HEK293 (cell line): ENCODE data around the gene FLNC.

Experiments used
- MYNN ChIP-seq: fragments of 450-650 bp; formaldehyde crosslinking; IDR thresholded peaks from 2 replicates; pipeline ENCODE4 v1.5.1; 2016; ENCODE audit warnings: missing biosample characterization, missing genetic modification characterization, borderline replicate concordance
- OSR2 ChIP-seq: fragments of 450-650 bp; formaldehyde crosslinking; IDR thresholded peaks from 2 replicates; pipeline ENCODE4 v1.5.1; 2016; ENCODE audit warnings: missing biosample characterization, missing genetic modification characterization
- TCF7L2 ChIP-seq: IDR thresholded peaks from 2 replicates; pipeline ENCODE4 v1.6.1; 2011; ENCODE audit warnings: low read depth, mild to moderate bottlenecking, inconsistent platforms, low read length, moderate library complexity, borderline replicate concordance
- ZFP41 ChIP-seq: fragments of 450-650 bp; formaldehyde crosslinking; IDR thresholded peaks from 2 replicates; pipeline ENCODE4 v1.5.1; 2016; ENCODE audit warnings: missing biosample characterization, missing genetic modification characterization, borderline replicate concordance
- ZNF302 ChIP-seq: fragments of 450-650 bp; formaldehyde crosslinking; IDR thresholded peaks from 2 replicates; pipeline ENCODE4 v1.5.1; 2016; ENCODE audit warnings: missing biosample characterization, missing genetic modification characterization, low read depth
- ZSCAN30 ChIP-seq: fragments of 450-650 bp; IDR thresholded peaks from 2 replicates; pipeline ENCODE4 v1.5.1; 2018; ENCODE audit warnings: missing biosample characterization, mild to moderate bottlenecking, missing genetic modification characterization, moderate library complexity
- TF ChIP-seq, protein P1 (sequence below): fragments of 450-650 bp; formaldehyde crosslinking; IDR thresholded peaks from 2 replicates; pipeline ENCODE4 v1.5.1; 2016; ENCODE audit warnings: missing biosample characterization, missing genetic modification characterization

DNA sequence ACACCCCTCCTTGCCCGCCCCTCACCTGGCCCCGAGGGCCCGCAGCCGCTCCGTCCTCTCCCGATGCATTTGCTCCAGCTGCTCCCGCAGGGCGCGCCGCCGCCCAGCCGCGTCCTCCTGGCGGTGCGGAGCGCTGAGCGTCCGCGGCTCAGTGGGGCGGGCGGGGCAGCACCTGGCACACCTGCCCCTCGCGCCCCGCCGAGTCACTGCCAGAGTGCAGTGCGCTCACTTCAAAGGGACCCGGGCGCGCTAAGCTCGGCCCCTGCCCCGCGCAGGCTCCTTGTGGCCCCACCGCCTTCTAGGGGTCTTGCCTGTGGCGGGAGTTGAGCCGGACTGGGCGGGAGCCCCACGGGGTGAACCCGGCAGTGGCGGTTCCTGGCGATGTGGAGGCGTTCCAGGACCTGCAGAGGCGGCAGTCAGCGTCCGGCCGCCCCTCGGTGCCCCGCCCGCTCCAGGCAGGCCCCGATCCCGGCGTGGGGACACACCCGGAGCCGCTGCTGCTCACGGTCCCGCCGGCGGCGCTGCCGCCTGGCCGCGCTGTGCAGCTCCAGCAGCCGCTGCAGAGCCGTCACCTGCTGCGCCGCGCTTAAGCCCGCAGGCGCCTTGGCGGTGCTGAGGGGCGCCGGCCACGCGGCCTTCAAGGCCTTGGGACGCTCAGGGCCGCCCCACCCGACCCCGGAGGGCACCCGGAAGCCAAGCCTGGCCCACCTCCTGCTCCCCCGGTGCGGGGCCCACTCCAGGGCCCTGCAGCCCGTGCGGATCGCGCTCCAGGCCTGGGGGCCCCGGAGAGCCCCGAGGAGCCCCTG is 39.1 kb downstream of the FLNC start:
- TF ChIP-seq ZSCAN30 (tag by site-specific recombination) (peak; percentile 36; the same call in 1 of the 2 replicates), ZNF302 (tag by site-specific recombination) (no peak), ZFP41 (tag by site-specific recombination) (no peak), TCF7L2 (no peak), OSR2 (tag by site-specific recombination) (no peak), MYNN (tag by site-specific recombination) (no peak)
- TF ChIP-seq, protein P1, sequence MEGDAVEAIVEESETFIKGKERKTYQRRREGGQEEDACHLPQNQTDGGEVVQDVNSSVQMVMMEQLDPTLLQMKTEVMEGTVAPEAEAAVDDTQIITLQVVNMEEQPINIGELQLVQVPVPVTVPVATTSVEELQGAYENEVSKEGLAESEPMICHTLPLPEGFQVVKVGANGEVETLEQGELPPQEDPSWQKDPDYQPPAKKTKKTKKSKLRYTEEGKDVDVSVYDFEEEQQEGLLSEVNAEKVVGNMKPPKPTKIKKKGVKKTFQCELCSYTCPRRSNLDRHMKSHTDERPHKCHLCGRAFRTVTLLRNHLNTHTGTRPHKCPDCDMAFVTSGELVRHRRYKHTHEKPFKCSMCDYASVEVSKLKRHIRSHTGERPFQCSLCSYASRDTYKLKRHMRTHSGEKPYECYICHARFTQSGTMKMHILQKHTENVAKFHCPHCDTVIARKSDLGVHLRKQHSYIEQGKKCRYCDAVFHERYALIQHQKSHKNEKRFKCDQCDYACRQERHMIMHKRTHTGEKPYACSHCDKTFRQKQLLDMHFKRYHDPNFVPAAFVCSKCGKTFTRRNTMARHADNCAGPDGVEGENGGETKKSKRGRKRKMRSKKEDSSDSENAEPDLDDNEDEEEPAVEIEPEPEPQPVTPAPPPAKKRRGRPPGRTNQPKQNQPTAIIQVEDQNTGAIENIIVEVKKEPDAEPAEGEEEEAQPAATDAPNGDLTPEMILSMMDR (tag by site-specific recombination), result peak; percentile 36; the same call in 1 of the 2 replicates
